G401 (cell line): ENCODE measurements around the gene DDX23. TPM values are rescaled to one million over a fixed set of nuclear protein-coding genes. Genes with fewer than 3 reads are reported as not detected.
A peak's percentile ranks its signal among the peaks of the same experiment; 100 is the strongest.

ENCODE experiments used
- DNase-seq: peaks from one replicate; pipeline ENCODE4 v3.0.0-alpha.2; 2015; ENCODE audit warnings: low spot score
- in situ Hi-C: cut with HindIII; loops from 2 replicates; pipeline ENCODE4 v1.10.0; 2016; ENCODE audit warnings: low sequenced_read_pairs, mixed read lengths
- total RNA-seq: library from RNA; depleted of rRNA; stranded (reverse); fragments of >200 nt; shearing (Covaris generic); gene quantifications from 2 replicates; pipeline ENCODE4 v1.2.3, GENCODE V29; 2014

Gene DDX23
- total RNA-seq, 1 experiment from 2014 or later = 87.1 TPM

DNA sequence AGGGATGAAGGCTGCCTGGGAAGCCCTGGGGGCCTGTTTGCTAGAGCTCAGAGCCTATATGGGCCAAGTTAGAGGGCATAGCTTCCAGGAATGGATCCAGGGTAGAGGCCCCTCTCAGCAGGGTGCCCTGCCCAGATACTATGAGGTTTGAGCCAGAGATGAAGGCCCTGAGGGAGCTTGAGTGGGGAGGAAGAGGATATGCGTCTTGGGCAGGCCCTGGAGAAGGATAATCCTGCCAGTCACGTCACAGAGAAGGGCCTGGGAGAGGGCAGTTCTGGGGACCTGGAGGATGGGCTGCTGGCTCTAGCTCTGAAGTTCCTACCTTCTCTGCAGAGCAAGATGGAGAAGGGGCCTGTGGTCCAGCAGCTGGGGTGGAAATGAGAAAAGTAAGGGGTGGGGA lies 39.6 kb downstream of the DDX23 start:
- in situ Hi-C loops = no loop called here
- DNase-seq = no peak

DNA sequence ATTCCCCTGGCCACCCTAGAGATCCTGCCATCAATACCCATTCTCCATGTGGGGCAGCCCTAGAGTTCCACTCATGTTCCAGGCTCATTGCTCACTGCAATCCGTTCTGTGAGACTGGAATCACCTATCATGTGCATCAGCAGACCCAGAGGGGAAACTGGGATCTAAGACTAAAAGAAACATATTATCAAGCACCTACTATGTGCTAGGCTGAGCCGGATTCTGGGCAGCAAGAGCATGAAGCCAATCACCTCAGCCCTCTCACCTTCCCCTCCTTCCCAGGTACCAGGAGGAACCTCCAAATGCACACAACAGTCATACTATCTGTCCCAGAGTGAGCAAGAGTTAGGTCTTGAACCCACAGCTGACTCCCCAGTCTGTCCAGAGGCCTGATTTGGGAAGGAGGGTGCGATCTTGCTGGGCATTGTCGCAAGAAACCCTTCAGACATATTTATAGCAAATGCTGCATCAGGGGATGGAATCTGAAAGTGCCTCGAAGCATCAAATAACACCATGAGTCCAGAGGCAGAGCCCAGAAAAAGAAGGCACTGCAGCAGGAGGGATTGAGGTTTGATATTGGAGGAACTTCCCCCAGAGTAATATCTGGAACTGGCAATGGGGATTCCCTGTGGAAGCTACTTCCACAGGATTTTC lies 40.4 kb downstream of the DDX23 start:
- in situ Hi-C loops = no loop called here
- no peak for DNase-seq

DNA sequence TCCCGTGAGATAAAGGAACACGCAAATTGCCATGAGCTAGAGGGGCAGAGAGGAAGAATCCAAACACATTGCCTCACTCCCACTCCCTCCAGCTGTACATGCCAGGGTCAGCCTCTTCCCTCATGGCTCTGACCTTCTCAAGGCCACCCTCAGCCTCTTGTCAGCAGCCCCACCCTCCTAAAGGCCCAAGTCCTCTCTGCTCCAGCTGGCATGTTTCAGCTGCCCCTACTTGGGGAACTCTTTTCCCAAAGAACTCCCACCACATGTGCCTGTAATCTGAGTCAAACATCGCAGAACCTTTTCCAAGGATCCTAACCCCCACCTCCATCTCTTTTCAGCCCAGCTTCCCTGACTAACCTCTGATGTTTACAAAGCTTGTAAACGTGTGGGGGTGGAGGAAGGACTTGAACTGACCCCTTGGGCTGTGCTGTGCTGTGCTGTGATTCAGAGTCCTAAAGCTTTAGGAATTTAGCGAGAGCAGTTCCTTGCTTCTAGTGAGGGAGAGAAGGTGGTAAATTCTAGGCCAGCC lies 41.0 kb downstream of the DDX23 start:
- in situ Hi-C loops = no loop called here
- DNase-seq = no peak

DNA sequence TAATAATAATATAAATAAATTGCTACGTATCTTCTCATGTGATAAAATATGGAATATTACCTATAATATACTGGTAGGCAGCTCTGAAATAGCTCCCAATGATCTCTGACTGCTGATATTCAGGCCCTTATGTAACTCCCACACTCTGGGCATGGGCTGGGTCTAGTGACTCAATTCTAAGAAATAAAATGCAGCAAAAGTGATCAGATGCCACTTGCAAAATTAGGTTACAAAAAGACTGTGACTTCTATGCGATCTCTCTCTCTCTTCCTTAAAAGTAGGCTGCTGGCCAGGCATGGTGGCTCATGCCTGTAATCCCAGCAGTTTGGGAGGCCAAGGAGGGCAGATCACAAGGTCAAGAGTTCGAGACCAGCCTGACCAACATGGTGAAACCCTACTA lies 44.0 kb downstream of the DDX23 start:
- in situ Hi-C loops = no loop called here
- no peak for DNase-seq

DNA sequence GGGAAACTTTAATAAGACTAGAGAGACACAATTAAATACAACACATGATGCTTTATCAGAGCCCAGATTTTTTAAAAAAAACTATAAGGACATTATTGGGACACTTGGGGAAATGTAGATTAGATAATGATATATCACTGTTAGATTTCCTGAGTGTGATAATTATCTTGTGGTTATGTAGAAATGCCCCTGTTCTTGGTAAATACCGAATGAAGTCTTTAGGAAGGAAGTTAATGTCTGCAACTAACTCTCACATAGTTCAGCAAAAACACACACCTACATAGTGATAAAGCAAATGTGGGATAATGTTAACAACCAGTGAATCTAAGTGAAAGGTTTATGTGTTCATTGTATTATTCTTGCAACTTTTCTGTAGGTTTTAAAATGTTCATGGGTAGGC lies 48.3 kb downstream of the DDX23 start:
- in situ Hi-C loops = no loop called here
- DNase-seq = no peak

DNA sequence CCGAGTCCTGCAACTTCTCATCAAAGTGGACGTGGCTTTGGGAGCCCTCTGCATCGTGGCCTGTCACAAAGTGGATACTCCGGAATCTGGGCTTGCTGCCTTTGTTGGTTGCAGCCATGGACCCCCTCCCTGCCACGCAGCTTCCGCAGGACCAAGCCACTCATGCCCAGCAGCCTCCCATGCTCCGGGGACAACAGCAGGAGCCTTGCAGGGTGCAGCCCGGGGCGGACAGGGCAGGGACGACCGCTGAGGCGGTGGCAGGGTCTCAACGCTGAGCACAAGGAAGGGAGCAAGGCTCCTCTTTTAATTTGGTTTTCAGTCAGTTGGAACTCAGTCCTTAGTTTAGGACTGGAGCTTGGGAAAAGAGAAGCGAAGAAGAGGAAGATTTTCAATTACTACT lies 51.0 kb downstream of the DDX23 start:
- in situ Hi-C loops = no loop called here
- no peak for DNase-seq

DNA sequence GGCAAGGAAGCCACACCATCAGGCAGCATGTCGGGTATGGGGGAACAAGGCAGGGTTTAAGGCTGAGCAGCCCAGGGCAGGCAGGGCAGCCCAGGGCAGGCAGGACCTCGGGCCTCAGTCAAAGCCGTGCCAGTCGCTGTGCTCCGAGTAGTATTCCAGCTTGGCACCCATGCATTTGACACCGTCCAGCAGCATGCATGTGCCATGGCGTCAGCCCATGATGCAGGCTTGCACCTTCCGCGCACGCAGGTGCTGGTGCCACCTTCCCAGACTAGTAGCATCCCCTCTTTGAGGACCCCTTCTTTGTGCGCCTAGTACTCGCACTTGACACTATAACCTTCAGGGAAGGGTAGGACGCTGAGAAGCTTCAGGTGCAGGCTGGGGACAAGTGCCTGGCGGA lies 51.5 kb downstream of the DDX23 start:
- in situ Hi-C loops = no loop called here
- no peak for DNase-seq

DNA sequence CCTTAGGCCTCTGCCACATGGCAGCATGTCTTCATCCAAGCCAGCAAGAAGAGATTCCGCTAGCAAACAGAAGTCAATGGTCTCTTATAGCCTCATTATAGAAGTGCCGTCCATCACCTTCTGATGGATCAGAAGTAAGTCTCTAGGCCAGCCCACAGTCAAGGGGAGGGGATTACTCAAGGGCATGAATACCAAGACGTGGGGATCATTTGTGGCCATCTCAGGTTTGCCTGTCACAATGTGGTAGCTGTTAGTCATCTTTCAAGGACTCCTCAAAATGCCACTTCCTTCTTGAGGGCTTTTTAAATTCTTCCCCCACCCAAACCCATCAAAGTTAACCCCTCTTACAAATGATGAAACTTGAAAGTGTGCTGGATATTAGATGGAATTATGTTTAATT lies 55.0 kb downstream of the DDX23 start:
- DNase-seq = no peak
- in situ Hi-C loops = no loop called here

DNA sequence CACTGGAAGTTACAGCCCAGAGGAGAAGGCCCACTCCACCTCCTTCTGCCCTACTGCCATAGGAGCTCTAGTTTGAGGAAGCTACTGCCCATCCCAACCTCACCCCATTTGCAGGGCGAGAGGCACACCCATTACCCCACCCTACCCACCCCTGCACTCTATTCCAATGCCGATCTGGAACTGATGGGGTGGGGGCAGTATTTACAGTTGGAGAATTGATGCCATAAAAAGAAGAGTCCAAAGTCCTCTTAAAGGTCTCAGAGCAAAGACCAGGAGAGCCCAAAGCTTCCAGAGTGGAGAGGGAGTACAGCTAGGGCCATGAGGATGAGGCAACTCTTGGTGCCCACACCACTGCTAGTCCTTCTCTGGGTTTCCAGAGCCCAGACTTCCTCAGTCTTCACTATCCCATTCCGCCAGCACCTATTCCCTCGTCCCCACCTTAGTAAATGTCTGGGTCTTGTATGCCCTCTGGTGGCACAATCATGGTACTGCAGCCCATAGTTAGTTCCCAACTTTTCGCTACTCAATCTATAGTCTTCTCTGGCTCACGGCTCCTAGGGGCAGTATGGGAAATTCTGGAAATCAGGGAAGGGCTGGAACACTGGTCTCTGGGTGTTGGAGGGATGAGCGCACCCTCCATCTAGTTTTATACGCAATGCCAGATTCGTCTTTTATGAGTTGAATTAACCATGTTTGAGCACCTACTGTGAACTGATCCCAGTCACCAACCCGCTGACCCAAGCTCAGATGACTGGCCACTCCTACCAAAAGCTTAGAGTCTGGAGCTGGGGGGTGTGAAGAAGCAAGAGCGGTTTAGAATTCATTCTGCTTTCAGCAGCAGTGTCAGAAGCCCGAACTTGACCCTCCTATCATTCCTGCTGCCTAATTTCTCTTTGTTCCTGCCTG lies 56.2 kb downstream of the DDX23 start:
- DNase-seq = peak; percentile 85
- in situ Hi-C loops = no loop called here

DNA sequence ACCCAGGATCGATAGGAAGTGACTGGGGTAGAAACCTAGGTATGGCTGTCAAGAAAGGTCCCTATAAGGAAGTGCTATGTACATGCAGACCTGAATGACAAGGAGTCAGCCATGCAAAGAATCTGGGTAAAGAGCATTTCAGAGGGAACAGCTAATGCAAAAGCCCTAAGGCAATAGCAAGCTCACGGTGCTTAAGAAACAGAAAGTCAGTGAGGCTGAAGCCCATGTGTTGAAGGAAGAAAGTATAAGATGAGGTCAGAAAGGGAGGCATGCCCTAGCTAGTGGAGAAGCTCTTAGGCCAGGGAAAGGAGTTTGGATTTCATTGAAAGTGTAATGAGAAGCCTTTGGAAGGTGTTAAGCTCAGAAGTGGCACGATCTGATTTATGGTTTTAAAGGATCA lies 57.1 kb downstream of the DDX23 start:
- in situ Hi-C loops = no loop called here

DNA sequence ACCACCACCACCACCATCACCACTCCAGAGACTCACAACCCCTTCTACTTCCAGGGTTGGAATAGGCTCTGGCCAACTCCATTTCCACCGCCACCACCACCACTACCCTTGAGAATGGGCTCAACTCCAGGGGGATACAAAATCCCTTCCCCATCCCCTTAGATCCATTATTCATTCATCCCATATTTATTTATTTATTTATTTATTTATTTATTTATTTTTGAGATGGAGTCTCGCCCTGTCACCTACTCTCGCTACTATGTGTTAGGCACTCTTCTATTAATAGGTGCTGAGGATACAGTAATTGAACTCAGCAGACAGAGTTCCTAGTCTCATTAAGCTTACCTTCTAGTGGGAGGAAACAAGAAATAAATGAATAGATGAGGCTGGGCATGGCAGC lies 58.3 kb downstream of the DDX23 start:
- no peak for DNase-seq
- in situ Hi-C loops = no loop called here

More for the DNA sequence above, 57.1 kb downstream of the DDX23 start:
- DNase-seq = no peak

DNA sequence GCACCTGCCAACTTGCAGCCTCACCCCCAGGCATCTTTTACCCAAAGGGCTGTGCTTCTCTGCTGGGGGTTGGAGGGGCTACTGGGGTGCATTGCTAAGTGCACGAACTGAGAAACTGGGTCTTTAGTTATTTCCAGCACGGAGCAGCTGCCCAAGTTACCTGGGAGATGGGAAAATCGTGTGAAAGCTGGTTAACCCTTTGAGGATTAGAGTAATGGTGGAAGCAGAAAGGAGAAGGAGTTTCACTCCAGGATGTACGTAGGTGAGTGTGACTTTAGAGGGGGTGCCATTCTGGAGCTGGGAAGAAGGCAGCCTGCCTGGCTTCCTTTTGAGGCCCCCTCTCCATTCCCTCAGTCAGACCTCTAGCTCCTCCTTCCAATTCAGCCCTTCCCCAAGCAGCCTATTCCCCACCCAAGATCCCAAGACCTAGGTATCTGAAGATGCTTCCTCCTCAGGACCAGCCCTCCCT lies 62.1 kb downstream of the DDX23 start:
- in situ Hi-C loops = no loop called here
- peak; percentile 31 for DNase-seq

DNA sequence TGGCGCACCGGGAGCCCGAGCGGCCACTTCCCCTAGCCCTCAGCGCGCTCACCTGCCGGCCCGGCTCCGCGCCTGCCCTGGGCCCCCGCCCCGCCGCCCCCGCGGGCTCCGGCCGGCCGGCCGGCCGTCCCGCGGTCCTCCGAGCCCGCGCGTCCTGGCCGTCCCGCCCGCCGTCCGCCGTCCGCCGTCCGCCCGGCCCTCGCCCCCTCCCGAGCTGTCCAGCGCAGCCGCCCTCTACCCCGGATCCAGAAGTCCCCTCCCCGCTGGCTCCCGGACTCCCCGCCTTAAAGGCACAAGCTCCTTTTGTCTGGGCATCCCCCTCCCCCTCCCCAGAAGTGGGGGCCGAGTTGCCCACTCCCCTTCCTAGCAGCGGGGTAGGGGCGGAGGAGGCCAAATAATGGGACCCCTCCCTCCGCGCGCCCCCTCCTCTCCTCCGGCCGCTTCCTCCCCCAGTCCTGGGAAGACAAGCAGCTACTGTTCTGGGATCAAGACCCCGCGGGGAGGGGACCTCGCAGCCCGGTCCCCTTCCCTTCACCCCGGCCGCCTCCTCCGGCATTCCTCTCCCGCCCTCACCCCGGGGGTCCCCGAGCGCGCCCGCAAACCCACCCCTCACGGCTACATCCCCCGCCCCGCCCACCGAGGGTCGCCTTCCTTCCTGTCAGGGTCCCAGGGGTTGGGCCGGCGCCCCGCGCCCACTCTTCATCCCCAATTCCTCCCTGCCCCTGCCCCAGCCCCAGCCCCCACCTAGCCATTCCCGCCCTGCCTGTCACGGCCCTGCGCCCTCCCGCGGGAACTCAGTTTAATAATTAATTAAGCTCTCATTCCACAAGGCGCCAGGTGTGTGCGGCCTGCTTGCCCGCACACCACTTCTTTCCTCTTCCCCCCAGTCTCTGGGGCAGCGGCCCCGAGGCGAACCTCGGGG lies 62.8 kb downstream of the DDX23 start, which contains the start of gene ADCY6:
Gene ADCY6 (minus strand): TSS at position 236 of the 922 bp plus-strand sequence. CDS start 5,655 bp downstream, outside the sequence.
- in situ Hi-C loops = no loop called here

DNA sequence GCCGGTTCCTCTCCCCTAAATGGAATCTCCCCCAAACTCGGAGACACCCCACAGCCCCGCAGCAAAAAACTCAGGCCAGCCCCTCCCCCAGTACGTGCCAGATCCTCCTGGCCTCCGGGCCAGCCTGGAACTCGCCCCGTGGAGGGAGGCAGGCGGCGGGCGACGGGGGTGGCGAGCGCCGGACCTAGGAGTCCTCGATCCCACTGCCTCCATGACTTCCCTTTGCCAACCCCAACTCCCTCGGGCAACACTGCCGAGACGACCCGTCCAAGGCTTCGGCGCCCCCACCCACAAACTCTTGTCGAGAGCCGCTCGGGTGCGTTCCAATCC lies 63.5 kb downstream of the DDX23 start:
- DNase-seq = no peak
- in situ Hi-C loops = no loop called here

More for the DNA sequence above, 62.8 kb downstream of the DDX23 start, which contains the start of gene ADCY6:
- peak; percentile 84 for DNase-seq

DNA sequence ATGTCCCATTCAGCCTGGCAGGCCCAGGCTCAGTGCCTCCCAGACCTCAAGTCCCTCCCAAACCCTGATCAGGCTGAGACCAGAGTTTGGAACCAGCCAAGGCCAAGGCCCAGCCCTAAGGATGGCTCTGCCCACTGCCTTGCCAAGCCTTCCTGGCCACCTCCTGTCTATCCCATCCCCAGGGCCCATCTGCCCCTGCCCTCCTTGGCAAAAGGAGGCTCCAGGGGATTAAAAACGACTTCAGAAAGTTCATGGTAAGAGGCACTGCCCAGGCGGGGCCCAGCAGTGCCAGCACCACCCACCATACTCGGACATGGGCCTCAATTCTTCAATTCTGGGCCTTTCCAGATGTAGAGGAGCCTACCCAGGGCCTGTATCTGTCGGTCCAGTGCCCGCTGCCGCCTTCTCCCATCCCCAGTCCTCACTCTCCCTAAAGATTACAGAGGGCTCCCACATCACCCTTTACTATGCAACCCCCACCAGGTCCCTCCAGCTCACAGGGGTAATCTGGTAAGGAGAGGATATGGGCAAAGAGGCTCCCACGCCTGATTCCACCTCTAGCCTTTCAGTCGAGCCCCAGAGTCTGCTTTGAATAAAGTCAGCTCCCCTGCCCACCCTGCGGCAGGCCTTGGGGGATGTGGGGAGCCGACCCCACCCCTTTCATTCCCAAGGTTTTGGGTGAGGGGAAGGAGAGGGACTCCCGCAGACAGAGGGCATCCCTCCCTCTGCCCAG lies 64.0 kb downstream of the DDX23 start:
- in situ Hi-C loops = no loop called here
- DNase-seq = peak; percentile 22

DNA sequence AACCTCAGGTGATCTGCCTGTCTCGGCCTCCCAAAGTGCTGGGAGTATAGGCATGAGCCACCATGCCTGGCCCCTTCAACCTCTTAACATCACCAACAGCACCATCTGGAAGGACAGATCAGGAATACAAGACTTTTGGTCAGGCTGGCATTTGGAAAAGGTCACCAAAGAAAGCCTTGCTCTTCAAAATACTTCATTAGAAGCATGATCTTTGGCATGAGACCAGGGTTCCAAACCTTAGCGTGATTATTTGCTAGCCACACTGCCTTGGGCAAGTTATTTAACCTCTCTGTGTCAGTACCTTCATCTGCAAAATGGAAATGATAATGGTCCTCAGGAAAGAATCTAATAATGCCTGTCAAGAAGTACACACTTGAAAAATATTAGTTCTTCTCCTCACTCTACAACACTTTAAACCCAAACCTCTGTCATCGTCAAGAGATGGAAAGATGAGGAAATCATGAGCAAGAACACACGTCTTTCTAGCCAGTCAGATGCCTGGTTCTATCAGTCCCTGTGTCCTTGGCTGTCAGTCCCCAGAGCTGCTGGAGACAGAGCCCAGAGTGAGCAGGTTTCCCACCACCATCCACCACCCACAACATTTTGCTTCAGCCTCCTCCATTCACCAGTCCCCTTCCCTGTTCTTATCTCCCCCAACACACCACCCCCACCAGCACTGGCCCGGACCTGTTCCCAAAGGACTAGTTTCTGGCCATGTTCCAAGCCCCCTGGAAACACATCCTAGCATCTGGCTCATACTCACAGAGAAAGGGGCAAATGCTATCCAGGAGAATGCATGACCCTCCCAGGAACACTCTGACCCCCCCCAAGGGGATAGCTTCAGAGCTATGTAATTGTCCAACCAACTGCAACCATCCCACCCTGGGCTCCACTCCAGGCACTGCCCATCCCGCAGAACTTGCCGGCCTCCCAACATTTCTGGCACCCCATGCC lies 65.1 kb downstream of the DDX23 start:
- no peak for DNase-seq
- in situ Hi-C loops = no loop called here

DNA sequence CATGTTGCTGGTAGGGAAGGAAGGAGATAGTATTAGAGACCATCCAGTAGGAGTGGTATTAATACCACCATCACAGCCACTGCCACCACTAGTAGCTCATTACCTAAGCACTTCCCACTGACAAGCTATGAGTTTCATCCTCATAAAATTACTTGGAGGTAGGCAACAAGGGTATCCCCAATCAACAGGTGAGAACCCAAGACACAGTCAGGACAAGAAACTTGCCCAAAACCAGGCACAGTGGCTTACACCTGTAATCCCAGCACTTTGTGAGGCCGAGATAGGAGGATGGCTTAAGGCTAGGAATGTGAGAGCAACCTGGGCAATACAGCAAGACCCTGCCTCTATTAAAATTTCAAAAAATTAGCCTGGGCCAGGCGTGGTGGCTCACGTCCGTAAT lies 68.5 kb downstream of the DDX23 start:
- in situ Hi-C loops = no loop called here
- no peak for DNase-seq
